Erythroblast (primary cell): ENCODE data around the gene OTUB2.

Experiments used
- GATA1 ChIP-seq: IDR thresholded peaks from 2 replicates; pipeline ENCODE4 v1.6.1; 2011; ENCODE audit warnings: low read depth, mild to moderate bottlenecking, control low read depth, low read length, moderate library complexity
- POLR2A ChIP-seq: IDR thresholded peaks from 2 replicates; pipeline ENCODE4 v1.6.1; 2011; ENCODE audit warnings: mild to moderate bottlenecking, low read length

GRCh38 chr14:94038510-94038909, 12.4 kb downstream of the OTUB2 start:
- TF ChIP-seq POLR2A (no peak), GATA1 (no peak)
